NCI-H345 treated with DMSO at 0.1 percent for 48 hours (cell line): ENCODE data around the gene DENND6A.
"Not testable (repeated sequence)": the region's sequence is repeated elsewhere in the genome, so short reads cannot be mapped to it uniquely, and the experiment has no call there.

Experiments
- DNase-seq: peaks from one replicate; lab custom pipeline; 2025; ENCODE audit not compliant: unreplicated experiment; lab: John Stamatoyannopoulos, UW

Gene DENND6A

GRCh38 chr3:57637391-57637790, 55.5 kb downstream of the DENND6A start:
- no peak for DNase-seq

- DNase-seq: not testable (repeated sequence)
Observed at GRCh38 chr3:57634259-57634658, 58.6 kb downstream of the DENND6A start.

GRCh38 chr3:57627976-57628375, 64.9 kb downstream of the DENND6A start:
- no peak for DNase-seq

- DNase-seq: no peak
Observed at GRCh38 chr3:57624801-57625200, 68.1 kb downstream of the DENND6A start.

GRCh38 chr3:57622362-57622761, 70.5 kb downstream of the DENND6A start:
- no peak for DNase-seq

- no peak for DNase-seq
Observed at GRCh38 chr3:57617739-57618138, 75.1 kb downstream of the DENND6A start.

- DNase-seq: no peak
Observed at GRCh38 chr3:57616233-57616632, 76.6 kb downstream of the DENND6A start.

GRCh38 chr3:57611870-57612269, 81.0 kb downstream of the DENND6A start:
- not testable (repeated sequence) for DNase-seq

GRCh38 chr3:57605683-57606082, 87.2 kb downstream of the DENND6A start:
- no peak for DNase-seq

GRCh38 chr3:57604971-57605370, 87.9 kb downstream of the DENND6A start:
- no peak for DNase-seq

GRCh38 chr3:57600195-57600594, 92.7 kb downstream of the DENND6A start:
- DNase-seq: no peak

GRCh38 chr3:57598765-57599360, 94.0 kb downstream of the DENND6A start:
- no peak for DNase-seq

- DNase-seq: peak; percentile 91
Observed at GRCh38 chr3:57597127-57597923, 95.6 kb downstream of the DENND6A start, which contains the start of gene ARF4. Gene ARF4, minus strand, starts transcription at chr3:57597344. Its CDS starts 204 bp downstream, at chr3:57597140.

GRCh38 chr3:57596495-57597126, 96.3 kb downstream of the DENND6A start:
- no peak for DNase-seq

- no peak for DNase-seq
Observed at GRCh38 chr3:57594576-57594975, 98.3 kb downstream of the DENND6A start.

- DNase-seq: no peak
Observed at GRCh38 chr3:57594144-57594543, 98.7 kb downstream of the DENND6A start.

- no peak for DNase-seq
Observed at GRCh38 chr3:57592306-57592705, 100.6 kb downstream of the DENND6A start.

GRCh38 chr3:57587905-57588304, 105.0 kb downstream of the DENND6A start:
- DNase-seq: no peak

- DNase-seq: no peak
Observed at GRCh38 chr3:57586778-57587177, 106.1 kb downstream of the DENND6A start.

GRCh38 chr3:57583544-57583943, 109.3 kb downstream of the DENND6A start:
- no peak for DNase-seq

GRCh38 chr3:57582474-57583168, 110.3 kb downstream of the DENND6A start:
- DNase-seq: no peak
